MCF 10A (cell line): ENCODE results near the gene IRAK1BP1. TPM values are rescaled to one million over a fixed set of nuclear protein-coding genes. Genes with fewer than 3 reads are reported as not detected.

Source experiments
- BruUV-seq: library from RNA; stranded (reverse); fragments of 400-500 nt; replicated peaks from 2 replicates; lab custom pipeline; 2021; lab: Mats Ljungman, UMichigan
- CTCF ChIA-PET: fragments of 300-600 bp; sonication (Branson Sonifier 250); formaldehyde crosslinking; extraction: SDS; loops from one replicate; lab custom pipeline; 2021; ENCODE audit warnings: antibody characterized with exemption, inconsistent platforms; lab: Yijun Ruan, JAX
- POLR2A ChIA-PET: fragments of 300-600, 350-650 bp; sonication (Branson Sonifier 250); formaldehyde crosslinking; extraction: SDS; loops from one replicate; lab custom pipeline; 2020; ENCODE audit warnings: antibody characterized with exemption, inconsistent platforms; lab: Yijun Ruan, JAX
- DNase-seq: peaks from one replicate; pipeline ENCODE4 v3.0.0-alpha.2; 2018; ENCODE audit not compliant: unreplicated experiment
- H3K27ac Mint-ChIP-seq: one replicate; pipeline ENCODE4 v1.8.0; 2022; ENCODE audit warnings: mild to moderate bottlenecking, low read depth, mixed read lengths; ENCODE audit not compliant: unreplicated experiment
- H3K27me3 Mint-ChIP-seq: one replicate; pipeline ENCODE4 v1.8.0; 2022; ENCODE audit warnings: mixed read lengths; ENCODE audit not compliant: insufficient read depth, unreplicated experiment
- H3K36me3 Mint-ChIP-seq: one replicate; pipeline ENCODE4 v1.8.0; 2022; ENCODE audit warnings: mild to moderate bottlenecking, moderate library complexity, mixed read lengths; ENCODE audit not compliant: insufficient read depth, unreplicated experiment
- H3K4me1 Mint-ChIP-seq: one replicate; pipeline ENCODE4 v1.8.0; 2022; ENCODE audit warnings: mixed read lengths; ENCODE audit not compliant: insufficient read depth, unreplicated experiment
- H3K4me3 Mint-ChIP-seq: one replicate; pipeline ENCODE4 v1.8.0; 2022; ENCODE audit warnings: mild to moderate bottlenecking, moderate library complexity, mixed read lengths; ENCODE audit not compliant: unreplicated experiment
- H3K9me3 Mint-ChIP-seq: one replicate; pipeline ENCODE4 v1.8.0; 2022; ENCODE audit warnings: mixed read lengths; ENCODE audit not compliant: unreplicated experiment
- CTCF ChIP-seq: fragments of 200-600 bp; IDR thresholded peaks from one replicate; pipeline ENCODE4 v1.8.0; 2022; ENCODE audit warnings: antibody characterized with exemption, mild to moderate bottlenecking; ENCODE audit not compliant: unreplicated experiment
- intact Hi-C: fragments of 100-400 bp; cut with micrococcal nuclease; formaldehyde crosslinking; loops from 2 replicates; pipeline ENCODE4 v1.14.1; 2022
- total RNA-seq: library from RNA; stranded (reverse); gene quantifications from 2 replicates; pipeline ENCODE4 v1.2.3, GENCODE V29; 2022

The IRAK1BP1 gene
- total RNA-seq, 1 experiment from 2014 or later = 6.6 TPM

GRCh38 chr6:78947529-78947928 lies 80.2 kb downstream of the IRAK1BP1 start:
- CTCF ChIA-PET = no interaction called here
- Mint-ChIP-seq H3K4me1 (peaks cover 5% of the 10 kb centered on the region), H3K27ac (no peak overlapping the region), H3K4me3 (no peak overlapping the region), H3K36me3 (peaks cover 87% of the 10 kb centered on the region), H3K27me3 (no peaks in the 10 kb centered on the region), H3K9me3 (peaks cover 5% of the 10 kb centered on the region)
- BruUV-seq = no TSS peak
- DNase-seq = peak; percentile 11
- POLR2A ChIA-PET = no interaction called here
- TF ChIP-seq CTCF = no peak
- intact Hi-C loops = no loop called here

- DNase-seq = peak; percentile 25
- ChIA-PET POLR2A (interaction anchor here (1.1 kb wide), 1 partner anchor 12 kb away, joined by 3 read pairs; no protein-coding TSS in a partner anchor), CTCF (no interaction called here)
- H3K27me3 Mint-ChIP-seq = no peaks in the 10 kb centered on the region
- no peak overlapping the region for H3K27ac Mint-ChIP-seq
- no peak overlapping the region for H3K4me3 Mint-ChIP-seq
- peaks cover 89% of the 10 kb centered on the region for H3K36me3 Mint-ChIP-seq
- BruUV-seq = no TSS peak
- H3K4me1 Mint-ChIP-seq = peaks cover 5% of the 10 kb centered on the region
- intact Hi-C loops = no loop called here
- no peak for TF ChIP-seq CTCF
- H3K9me3 Mint-ChIP-seq = peaks cover 7% of the 10 kb centered on the region
Observed at GRCh38 chr6:78947962-78948361, 80.6 kb downstream of the IRAK1BP1 start.

GRCh38 chr6:78948785-78949184 lies 81.4 kb downstream of the IRAK1BP1 start:
- H3K36me3 Mint-ChIP-seq = peaks cover 90% of the 10 kb centered on the region
- BruUV-seq = no TSS peak
- no peak overlapping the region for H3K4me3 Mint-ChIP-seq
- H3K4me1 Mint-ChIP-seq = peaks cover 5% of the 10 kb centered on the region
- H3K27ac Mint-ChIP-seq = no peak overlapping the region
- ChIA-PET CTCF (no interaction called here), POLR2A (interaction anchor here (0.9 to 1.1 kb wide), 2 partner anchors 11 to 89 kb away, joined by 3 read pairs; no protein-coding TSS in a partner anchor)
- TF ChIP-seq CTCF = no peak
- intact Hi-C loops = no loop called here
- DNase-seq = no peak
- peaks cover 7% of the 10 kb centered on the region for H3K9me3 Mint-ChIP-seq
- H3K27me3 Mint-ChIP-seq = no peaks in the 10 kb centered on the region

- BruUV-seq = no TSS peak
- no peak overlapping the region for H3K27ac Mint-ChIP-seq
- CTCF ChIA-PET = no interaction called here
- POLR2A ChIA-PET = interaction anchor here (1.0 kb wide), 2 partner anchors 9 to 52 kb away, joined by 3 to 4 read pairs; no protein-coding TSS in a partner anchor
- H3K9me3 Mint-ChIP-seq = peaks cover 7% of the 10 kb centered on the region
- H3K4me3 Mint-ChIP-seq = no peak overlapping the region
- TF ChIP-seq CTCF = no peak
- no peaks in the 10 kb centered on the region for H3K27me3 Mint-ChIP-seq
- peaks cover 7% of the 10 kb centered on the region for H3K4me1 Mint-ChIP-seq
- H3K36me3 Mint-ChIP-seq = peaks cover 81% of the 10 kb centered on the region
- intact Hi-C loops = no loop called here
- DNase-seq = no peak
Observed at GRCh38 chr6:78952362-78952761, 85.0 kb downstream of the IRAK1BP1 start.

Other genes starting within 250 kb of the IRAK1BP1 start
- 25.3 and 26.5 TPM in 2 replicates for gene PHIP, start 210.7 kb downstream of the IRAK1BP1 start, total RNA-seq